Vagina (tissue), 2 donors: ENCODE measurements around the gene MYG1.

Experiments used
- CTCF ChIP-seq, 3 experiments: fragments of 450-650 bp in 2 of 3; fragments of 200-600 bp in 1 of 3; sonication (generic) in 1 of 3; IDR thresholded peaks; one replicate each; pipeline ENCODE4 v1.5.1; 2017 to 2019; ENCODE audit warnings: antibody characterized with exemption in 3 of 3, mild to moderate bottlenecking in 2 of 3, moderate library complexity in 2 of 3
- POLR2A ChIP-seq, 2 donors: fragments of 450-650 bp; IDR thresholded peaks; one replicate each; pipeline ENCODE4 v1.6.1; 2017; ENCODE audit warnings: antibody characterized with exemption in 2 of 2, mild to moderate bottlenecking in 2 of 2, moderate library complexity in 2 of 2

- no peak for TF ChIP-seq CTCF (IDR thresholded peaks at IDR 0.05)
- no peak for TF ChIP-seq POLR2A (IDR thresholded peaks at IDR 0.05)
Measured at GRCh38 chr12:53306826-53307225, 7.3 kb downstream of the MYG1 start.
